Retinal pigment epithelial cell (primary cell): ENCODE data around the gene LRRC56.

Experiments used
- DNase-seq: peaks from one replicate; pipeline ENCODE4 v3.0.0-alpha.2; 2010; ENCODE audit warnings: low read depth
- H3K4me3 ChIP-seq: 2 replicates; pipeline ENCODE4 v1.5.1; 2011; ENCODE audit warnings: mild to moderate bottlenecking, low read length, control low read depth, moderate library complexity
- CTCF ChIP-seq: conservative IDR thresholded peaks from 2 replicates; pipeline ENCODE4 v1.5.1; 2011; ENCODE audit warnings: low read depth, low read length, control low read depth, inconsistent platforms

LRRC56 gene

DNA sequence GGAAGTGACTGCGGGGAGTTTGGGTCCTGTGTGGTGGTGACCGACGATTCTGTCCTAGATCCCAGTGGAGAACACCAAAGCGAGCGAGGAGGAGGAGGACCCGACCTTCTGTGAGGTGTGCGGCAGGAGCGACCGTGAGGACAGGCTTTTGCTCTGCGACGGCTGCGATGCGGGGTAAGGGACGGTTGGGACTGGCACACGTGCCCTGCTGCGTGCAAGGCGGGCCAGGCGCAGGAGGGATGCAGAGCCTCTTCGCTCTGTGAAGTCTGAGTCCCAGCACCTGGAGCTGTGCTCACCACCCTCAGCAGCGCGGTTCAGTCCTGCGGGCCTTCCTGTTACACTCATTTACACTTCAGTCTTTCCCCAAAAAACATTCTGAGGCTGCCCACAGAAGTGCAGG is 55.2 kb downstream of the LRRC56 start:
- no peak overlapping the region for H3K4me3 ChIP-seq
- DNase-seq, result no peak
- no peak for TF ChIP-seq CTCF

GRCh38 chr11:592918-593317 is 55.6 kb downstream of the LRRC56 start:
- no peak for TF ChIP-seq CTCF
- H3K4me3 ChIP-seq, result no peak overlapping the region
- no peak for DNase-seq

DNA sequence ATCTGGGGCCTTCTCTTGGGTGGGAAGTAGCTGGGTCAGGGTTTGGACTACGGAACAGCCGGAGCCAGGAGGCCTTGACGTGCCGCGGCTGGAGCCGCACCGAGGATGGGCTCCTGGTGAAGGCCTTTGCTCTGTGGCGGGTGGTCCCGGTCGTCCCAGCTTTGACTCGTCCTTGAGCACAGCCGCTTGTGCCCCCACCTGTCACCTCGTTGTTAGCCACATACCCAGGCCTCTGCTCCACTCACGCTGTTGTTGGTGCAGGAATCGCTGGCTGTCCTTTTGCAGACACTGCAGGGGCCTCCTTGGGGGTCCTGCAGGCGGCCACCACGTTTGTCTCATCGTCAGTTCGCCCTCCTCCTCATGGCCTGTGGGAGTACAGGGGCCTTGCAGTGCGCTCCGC is 56.0 kb downstream of the LRRC56 start:
- no peak overlapping the region for H3K4me3 ChIP-seq
- no peak for DNase-seq
- no peak for TF ChIP-seq CTCF

DNA sequence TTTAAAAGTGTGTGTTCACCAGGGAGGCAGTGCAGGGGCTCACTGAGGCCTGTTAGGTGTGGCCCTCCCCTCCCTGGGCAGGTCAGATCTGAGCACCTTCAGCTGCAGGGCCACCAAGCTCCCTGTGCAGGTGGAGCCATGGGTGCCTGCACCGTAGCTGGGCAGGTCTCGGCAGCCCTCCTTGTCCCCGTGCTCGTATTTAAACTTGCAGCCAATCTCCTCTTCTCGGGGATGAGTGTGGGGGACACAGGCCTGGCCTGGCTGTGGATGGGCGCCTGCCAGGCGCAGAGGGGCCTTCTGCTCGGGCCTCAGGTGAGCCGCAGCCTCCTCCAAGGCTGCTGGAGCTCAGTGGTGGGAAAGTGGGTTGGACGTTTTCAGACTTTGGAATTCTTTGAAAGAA is 58.1 kb downstream of the LRRC56 start:
- no peak for DNase-seq
- no peak for TF ChIP-seq CTCF
- H3K4me3 ChIP-seq, result no peak overlapping the region

- H3K4me3 ChIP-seq, result no peak overlapping the region
- no peak for TF ChIP-seq CTCF
- no peak for DNase-seq
Observed at GRCh38 chr11:596374-596773, 59.0 kb downstream of the LRRC56 start.

DNA sequence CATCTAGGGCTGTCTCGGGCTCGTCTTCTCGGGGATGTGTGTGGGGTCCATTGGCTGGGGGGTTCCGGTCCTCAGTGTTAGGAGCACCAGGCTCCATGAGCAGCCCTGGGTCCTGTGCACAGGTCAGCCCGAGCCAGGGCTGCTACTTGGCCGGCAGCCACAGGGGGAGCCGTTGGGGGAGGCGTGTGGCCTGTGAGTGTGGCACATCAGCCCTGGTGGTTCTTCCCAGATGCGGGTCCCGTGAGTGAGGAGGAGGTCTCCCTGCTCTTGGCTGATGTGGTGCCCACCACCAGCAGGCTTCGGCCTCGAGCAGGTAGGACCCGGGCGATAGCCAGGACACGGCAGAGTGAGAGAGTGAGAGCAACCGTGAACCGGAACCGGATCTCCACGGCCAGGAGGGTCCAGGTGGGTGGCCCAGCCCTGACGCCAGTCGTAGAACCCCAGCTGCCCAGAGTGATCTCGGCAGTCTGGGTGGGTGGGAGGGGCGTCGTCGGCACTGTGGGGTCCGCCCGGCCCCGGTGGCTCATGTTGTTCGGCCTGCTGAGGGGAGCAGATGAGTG is 59.9 kb downstream of the LRRC56 start:
- peak; percentile 18 for TF ChIP-seq CTCF
- no peak overlapping the region for H3K4me3 ChIP-seq

GRCh38 chr11:598005-598680 is 60.8 kb downstream of the LRRC56 start:
- H3K4me3 ChIP-seq, result no peak overlapping the region
- no peak for TF ChIP-seq CTCF
- DNase-seq, result no peak

More for the DNA sequence above, 59.9 kb downstream of the LRRC56 start:
- no peak for DNase-seq
